NCI-H146 treated with DMSO at 0.1 percent for 48 hours (cell line): ENCODE data around the gene ATF6.
"Not testable (repeated sequence)": the region's sequence is repeated elsewhere in the genome, so short reads cannot be mapped to it uniquely, and the experiment has no call there.

Experiments
- DNase-seq: peaks from one replicate; lab custom pipeline; 2025; ENCODE audit not compliant: unreplicated experiment; lab: John Stamatoyannopoulos, UW

ATF6 gene

DNA sequence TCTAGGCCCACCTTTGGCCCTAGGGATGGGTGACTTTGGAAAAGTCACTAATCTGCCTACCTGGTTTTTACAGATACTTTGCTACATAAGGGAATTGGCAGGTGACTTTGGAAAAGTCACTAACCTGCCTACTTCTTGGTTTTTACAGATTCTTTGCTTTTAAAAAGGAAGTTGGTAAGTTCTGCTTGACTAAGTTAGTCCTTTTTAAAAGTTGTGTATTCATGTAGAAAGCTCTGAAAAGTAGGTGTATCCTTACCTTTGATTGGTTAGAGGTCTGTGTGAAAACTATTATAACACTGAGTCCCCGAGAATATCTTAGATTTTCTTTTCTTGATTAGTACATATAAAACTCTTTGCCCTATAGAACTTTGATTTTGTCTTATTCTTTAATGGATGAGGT is 12.4 kb downstream of the ATF6 start:
- DNase-seq = no peak

DNA sequence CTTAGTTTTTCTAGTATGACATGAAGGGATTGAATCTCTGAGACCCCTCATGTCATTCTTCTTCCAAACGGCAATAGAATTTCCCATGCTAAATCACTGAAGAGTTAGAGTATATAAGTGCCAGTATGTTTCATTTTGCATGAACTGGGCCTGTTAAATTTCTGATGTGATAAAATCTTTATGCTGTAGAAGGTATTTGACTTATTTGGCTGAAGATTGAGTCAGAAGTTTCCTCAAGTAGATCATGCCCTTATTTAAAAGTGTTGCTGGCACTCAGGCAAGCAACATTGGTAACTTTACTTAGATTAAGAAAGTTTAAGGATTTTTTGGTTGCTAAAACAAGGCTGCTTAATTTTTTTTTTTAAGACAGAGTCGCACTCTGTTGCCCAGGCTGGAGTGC is 13.3 kb downstream of the ATF6 start:
- no peak for DNase-seq

DNA sequence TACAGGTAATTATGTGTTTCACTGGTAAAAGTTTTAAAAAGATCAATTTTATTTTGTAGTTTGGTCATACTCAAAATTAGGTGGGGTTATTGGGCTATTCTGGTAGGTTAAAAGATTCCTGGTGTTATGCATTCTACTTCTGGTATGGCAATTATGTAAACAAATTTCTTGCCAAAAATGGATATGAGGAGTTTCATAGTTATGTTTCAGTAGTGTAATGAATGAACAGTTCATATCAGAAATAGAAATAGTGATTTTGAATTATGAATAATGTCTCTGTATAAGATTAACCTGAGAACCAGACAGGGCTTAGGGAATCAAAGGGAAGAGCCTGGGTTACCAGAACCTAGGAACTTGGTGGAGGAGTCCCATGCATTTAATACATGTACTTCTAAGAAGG is 15.9 kb downstream of the ATF6 start:
- no peak for DNase-seq

DNA sequence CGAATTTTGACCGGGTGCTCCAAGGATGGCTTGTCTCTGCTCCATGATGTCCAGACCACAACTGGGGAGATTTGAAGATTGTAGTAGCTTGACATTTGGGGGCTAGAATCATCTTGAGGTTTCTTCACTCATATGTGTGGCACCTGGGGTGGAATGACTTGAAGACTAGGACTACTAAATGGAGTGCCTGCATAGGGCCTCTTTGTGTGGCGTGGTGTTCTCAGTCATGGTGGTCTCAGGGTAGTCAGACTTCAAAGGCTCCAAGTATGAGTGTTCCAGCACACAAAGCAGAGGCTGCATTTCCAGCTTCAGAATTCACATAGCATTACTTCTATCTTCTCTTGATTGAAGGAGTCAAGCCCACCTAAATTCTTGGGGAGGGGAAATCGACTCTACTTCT is 16.8 kb downstream of the ATF6 start:
- DNase-seq = no peak

DNA sequence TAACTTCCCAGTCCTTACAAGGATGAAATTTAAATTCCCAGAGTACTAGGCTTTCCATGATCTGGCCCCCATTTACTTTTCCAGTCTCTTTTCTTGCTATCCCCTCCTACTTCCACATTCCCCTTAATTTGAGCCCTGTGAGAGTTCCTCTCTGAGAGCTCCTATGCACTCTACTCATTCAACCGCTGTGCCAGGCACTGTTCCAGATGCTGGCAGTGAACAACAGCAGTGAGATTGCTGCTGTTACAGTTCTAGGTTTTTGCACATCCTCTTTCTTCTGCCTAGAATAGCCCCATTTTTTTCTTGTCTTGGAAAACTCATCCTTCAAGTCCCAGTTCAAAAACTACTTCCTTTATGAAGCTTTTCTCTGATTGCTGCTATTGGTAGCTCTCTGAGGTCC is 18.8 kb downstream of the ATF6 start:
- no peak for DNase-seq

DNA sequence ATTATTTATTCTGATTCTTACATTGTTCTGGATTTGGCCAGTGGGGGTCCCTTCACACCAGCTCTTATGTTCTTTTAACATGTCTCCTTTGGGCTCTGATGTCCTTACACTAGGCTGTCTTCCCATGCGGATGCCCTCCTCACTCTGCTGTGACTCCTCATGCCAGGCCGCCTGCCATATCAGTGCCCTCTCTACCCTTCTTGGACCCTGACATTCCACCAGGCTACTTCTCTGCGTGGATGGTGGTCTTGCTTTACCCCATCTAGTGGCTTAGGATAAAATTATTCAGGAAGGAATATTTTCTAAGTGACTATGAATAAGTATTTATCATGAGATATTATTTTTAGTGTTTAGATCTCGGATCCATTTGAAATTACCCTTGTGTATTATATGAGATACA is 21.2 kb downstream of the ATF6 start:
- DNase-seq = no peak

DNA sequence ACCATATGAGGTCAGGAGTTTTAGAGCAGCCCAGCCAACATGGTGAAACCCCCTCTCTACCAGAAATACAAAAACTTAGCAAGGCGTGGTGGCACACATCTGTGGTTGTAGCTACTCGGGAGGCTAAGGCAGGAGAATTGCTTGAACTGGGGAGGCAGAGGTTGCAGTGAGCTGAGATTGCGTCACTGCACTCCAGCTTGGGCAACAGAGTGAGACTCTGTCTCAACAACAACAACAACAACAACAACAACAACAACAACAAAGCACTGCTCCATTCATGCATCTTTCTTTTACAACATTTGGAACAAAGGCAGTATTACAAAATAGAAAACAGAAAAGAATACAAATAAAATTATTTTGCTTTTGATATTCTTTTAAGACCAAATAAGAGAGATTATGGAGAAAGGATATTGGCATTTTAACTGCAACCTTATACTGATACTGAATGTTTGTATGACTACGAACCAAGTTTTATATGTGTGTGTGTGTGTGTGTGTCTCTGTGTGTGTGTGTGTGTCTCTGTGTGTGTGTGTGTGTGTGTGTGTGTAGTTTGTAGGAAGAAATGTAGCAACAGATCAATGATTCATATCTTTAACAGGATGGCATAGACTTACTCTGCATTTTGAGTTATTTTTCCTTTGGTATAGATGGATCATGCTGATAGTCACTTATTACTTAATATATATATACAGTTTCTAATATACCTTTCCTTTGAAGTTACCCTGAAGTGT is 24.6 kb downstream of the ATF6 start:
- no peak for DNase-seq

DNA sequence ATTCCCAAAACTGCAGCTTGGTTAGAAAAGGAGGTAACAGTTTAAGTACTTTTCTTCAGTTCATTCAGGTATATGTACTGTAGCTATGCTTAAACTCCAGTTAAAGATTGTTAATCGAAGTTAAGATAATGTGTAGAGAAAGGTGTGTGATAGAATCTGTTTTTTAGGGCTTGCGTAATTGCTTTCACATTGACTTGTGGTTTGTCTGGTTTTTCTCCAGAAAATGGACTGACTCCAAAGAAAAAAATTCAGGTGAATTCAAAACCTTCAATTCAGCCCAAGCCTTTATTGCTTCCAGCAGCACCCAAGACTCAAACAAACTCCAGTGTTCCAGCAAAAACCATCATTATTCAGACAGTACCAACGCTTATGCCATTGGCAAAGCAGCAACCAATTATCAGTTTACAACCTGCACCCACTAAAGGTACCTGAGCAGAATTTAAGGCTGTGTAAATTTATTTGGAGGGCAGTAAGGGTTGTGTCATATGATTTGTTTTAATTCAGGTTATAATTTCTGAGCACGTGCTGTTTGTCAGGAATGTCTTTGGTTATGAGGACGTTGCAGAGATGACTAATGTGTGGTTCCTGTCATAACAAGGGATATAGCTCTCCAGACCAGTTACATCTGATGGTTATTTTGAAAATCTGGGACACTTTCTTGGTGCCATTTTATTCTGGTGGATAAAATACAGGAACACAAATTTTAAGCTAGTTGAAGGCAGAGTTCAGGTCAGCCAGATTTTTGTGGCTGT is 26.0 kb downstream of the ATF6 start:
- no peak for DNase-seq

DNA sequence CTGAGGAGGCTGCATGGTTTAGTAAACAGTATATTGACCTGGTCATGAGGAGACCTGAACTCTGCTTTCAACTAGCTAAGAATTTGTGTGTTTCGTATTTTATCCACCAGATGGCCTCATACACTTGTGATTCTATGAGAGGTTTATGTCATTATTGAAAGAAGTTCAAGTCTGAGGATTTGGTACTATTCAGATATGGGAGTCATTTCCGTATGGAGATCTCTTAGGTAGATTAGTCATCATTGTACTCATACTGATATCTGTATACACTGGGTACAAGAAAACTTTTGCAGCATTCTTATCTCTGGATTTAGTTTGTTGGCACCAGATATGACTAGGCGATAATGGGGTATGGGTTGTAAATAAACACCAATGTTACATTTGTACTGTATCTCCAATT is 26.6 kb downstream of the ATF6 start:
- DNase-seq = peak; percentile 47

DNA sequence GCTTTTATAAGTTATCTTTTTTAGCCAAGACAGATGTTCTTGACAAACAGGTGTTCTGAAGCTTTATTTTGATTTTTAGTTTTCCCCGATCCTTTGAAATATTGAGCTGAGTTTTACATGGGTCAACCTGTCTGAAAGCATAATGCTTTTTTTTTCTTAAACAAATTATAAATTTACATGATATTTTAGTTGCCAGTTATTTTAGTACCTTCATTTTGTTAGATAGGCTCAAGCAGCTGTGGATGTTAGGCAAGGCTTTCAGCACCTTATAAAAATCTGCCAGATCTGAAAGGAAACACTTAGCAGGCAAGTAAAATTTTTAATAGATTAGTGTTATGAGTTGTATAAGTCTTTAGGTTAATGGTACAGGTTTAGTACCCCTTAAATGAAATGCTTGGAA is 33.7 kb downstream of the ATF6 start:
- DNase-seq = no peak

DNA sequence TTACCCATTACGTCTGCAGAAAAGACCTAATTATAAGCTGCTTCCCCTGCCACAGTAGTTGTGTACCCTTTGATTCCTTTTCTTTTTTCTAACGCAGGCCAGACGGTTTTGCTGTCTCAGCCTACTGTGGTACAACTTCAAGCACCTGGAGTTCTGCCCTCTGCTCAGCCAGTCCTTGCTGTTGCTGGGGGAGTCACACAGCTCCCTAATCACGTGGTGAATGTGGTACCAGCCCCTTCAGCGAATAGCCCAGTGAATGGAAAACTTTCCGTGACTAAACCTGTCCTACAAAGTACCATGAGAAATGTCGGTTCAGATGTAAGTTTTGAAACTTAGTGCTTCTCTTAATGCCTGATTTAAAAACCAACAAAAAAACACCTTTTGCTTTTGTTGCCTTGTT is 35.8 kb downstream of the ATF6 start:
- DNase-seq = no peak

DNA sequence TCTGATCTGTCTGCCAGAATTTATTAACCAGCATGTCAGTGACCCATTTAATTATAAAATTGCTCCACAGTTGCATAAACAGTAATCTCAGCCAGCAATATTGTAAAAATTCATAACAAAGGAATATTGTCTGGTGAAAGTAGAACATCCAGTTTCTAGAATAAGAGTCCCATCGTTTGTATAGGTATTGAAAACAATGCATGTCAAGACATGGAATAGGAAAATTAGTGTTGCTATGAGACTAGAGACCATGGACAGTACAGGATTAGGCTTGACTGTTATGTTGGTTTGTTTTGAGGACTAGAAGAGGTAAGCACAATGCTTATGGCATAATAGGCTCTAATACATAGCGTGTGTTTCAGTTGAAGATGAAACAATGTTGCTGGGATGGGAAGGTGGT is 37.1 kb downstream of the ATF6 start:
- no peak for DNase-seq

DNA sequence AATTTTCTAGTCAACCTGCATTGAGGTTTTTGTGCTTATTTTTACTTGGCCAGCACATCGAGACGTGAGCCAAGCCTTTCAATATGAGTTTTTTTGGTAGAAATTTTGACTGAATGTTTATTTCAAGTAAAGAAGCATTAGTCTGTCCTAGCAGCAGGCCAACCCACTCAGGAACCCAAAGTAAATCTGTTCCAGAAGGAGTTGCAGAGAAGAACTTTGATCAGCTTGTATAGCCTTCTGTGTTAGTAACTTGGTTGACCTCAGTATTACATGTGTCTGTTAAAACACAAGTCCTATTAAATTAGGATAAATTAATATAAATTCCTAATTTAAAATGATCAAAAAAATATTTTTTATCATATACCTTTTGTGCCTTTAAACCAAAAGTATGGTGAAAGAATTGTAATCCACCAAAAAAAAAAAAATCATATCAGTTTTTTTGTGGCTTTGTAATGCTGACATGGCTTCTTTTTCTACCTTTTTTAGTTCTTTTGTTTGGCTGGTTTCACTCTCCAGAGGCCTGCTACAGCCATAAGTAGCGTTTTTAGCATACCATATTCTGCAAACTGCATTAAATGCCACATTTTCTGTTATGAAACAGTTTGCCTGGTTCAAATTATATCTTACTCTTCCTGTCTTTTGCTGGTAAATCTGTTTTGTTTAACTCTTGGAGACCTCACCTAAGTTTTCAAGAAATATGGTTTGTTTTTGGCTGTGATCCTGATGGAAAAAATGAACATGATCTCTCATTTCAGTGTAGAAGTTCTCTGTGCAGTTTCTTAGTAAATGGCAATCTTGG is 39.5 kb downstream of the ATF6 start:
- no peak for DNase-seq

DNA sequence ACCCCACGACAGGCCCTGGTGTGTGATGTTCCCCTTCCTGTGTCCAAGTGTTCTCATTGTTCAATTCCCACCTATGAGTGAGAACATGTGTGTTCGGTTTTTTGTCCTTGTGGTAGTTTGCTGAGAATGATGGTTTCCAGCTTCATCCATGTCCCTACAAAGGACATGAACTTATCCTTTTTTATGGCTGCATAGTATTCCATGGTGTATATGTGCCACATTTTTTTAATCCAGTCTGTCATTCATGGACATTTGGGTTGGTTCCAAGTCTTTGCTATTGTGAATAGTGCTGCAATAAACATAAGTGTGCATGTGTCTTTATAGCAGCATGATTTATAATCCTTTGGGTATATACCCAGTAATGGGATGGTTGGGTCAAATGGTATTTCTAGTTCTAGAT is 43.1 kb downstream of the ATF6 start:
- DNase-seq = not testable (repeated sequence)

DNA sequence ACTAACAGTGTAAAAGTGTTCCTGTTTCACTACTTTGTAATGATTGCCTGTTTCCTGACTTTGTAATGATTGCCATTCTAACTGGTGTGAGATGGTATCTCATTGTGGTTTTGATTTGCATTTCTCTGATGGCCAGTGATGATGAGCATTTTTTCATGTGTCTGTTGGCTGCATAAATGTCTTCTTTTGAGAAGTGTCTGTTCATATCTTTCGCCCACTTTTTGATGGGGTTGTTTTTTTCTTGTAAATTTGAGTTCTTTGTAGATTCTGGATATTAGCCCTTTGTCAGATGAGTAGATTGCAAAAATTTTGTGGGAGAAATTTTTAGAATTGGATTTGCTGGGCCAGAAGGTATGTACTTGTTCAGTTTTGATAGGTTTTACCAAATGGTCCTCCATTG is 43.5 kb downstream of the ATF6 start:
- not testable (repeated sequence) for DNase-seq

DNA sequence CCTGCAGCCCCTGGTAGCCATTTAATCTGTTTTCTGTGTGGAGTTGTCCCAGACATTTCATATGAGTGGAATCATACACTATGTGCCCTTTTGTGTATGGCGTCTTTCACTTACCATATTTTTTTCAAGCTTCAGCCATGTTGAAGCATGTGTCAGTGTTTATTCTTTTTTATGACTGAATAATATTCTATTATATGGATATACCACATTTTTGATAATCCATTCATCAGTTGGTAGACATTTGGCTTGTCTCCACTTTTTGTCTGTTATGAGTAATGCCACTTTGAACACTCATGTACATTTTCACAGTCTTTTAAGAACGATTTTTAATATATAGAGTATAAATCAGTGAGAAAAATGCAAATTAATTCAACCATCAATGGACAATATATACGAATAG is 44.7 kb downstream of the ATF6 start:
- no peak for DNase-seq

DNA sequence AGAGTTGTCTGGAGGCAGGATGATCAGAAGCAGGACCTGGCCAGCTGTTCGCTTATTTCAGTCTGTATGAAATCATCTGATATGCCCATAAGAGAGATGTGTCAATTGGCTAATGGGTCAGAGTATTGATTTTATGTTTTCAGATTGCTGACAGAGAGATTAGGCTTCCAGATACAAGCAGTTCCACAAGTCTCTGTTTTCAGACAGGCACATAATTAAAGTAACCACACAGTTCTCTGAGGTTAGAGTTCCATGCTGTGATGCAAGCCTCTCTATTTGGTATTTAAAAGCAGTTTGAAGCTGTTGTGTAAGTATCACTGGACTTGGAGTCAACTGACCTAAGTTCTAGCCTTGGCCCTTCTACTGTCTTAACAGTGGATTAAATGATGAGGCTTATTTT is 50.1 kb downstream of the ATF6 start:
- peak; percentile 63 for DNase-seq

DNA sequence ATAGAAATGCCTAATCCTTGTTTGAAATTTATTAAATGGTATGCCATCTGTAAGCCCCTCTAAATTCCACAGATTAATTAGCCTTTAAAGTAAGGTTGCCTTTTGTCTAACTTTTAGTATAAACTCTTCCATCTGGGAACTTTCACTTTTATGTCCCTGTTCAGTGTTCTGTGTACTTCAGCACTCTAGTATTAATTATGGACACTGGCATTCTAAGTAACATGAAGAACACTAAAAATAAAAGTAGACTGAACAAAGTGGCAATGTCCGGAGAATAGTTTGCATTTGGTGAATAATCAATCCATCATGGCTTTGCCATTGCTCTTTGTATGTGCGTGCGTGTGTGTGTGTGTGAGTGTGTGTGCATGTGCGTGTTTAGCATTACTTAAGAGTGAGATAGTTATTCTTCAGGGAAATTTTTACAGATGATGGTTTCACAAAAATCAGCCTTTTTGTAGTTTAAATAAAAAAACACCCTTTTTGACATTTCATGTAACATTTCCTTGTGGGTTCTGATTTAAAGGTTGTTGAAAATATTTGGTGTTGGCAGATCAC is 51.1 kb downstream of the ATF6 start:
- no peak for DNase-seq

DNA sequence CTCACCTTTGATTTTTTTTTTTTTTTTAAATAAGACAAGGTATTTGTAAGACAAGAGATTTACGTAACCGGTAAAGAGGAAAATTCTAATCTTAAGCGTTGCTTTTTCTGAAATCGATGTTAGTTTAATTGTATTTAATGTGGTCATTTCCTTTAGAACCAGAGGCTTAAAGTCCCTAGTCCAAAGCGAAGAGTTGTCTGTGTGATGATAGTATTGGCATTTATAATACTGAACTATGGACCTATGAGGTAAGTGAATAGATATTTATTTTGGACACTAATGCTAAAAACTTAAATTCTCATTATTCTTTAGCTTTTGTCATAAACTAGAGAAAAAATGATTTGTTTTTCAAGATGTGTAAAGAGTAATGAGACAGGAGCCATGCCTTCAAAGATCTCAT is 54.8 kb downstream of the ATF6 start:
- DNase-seq = no peak

DNA sequence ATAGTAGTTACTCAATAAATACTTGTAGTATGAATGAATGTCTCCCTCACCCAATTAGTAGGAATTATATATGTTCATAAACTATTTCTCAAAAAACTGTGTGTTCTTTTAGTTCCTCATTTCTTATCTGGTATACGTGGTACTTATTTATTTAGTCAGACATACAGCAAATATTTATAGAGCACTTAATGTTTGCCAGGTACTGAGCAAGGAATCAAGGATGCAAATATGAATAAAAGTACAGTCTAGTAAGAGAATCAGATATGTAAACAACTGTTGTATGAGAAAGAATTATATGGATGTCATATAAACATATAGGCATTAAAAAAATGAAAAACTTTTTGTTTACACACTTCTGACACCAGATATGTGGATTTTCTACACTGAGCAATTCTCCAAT is 58.5 kb downstream of the ATF6 start:
- no peak for DNase-seq

DNA sequence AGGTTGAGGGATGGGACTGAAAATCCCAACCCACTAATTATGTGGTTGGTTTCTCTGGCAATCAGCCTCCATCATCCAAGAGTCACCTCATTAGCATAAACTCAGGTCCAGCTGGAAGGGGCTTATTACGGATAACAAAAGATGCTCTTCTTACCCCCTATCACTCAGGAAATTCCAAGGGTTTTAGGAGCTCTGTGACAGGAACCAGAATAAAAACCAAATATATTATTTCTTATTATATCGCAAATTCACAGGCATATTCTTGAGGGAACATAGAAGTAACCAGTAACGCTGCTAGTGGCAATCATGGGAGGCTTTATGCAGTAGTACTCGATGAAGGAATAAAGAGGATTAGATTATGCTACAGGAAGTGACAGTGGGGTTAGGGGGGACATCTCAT is 59.7 kb downstream of the ATF6 start:
- no peak for DNase-seq

DNA sequence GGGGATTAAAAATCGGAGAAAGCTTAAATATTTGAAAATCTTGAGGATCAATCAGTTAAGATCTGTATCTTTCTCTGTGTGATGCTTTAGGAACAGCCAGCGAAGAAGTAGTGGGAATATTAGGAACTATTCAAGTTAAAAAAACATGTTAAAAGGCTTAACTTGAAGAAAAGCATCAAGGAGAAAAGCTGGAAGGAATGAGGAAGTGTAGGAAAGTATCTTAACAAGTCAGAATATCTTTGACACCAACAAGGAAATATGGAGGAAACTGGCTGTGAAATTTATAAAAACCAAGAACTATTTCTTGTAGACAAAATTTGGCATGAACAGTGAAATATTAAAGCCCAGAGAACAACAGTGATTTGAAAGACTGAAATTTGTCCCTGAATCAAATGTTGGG is 60.4 kb downstream of the ATF6 start:
- no peak for DNase-seq
